SH-SY5Y (cell line): Measurements from ENCODE around the gene CLCN5.

Experiments
- GATA2 ChIP-seq: IDR thresholded peaks from 2 replicates; pipeline ENCODE4 v1.6.1; 2011; ENCODE audit warnings: mild to moderate bottlenecking, low read depth, low read length
- GATA3 ChIP-seq: IDR thresholded peaks from 2 replicates; pipeline ENCODE4 v1.6.1; 2011; ENCODE audit warnings: low read depth, mild to moderate bottlenecking, low read length, moderate library complexity

DNA sequence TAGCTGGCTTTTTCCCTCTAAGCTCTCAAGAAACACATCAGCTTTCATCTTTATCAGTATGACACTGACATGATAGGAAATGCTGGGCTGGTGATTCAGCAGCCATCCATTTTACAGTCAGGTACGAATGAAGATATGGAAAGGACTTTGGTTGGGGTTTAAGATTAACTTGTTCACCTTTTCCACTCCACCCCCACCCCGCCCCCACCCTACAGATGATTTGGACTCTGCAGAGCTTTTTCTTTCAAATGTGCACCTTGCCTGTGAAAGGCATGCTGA lies 145.8 kb downstream of the CLCN5 start:
- TF ChIP-seq GATA2 (no peak), GATA3 (no peak)
